GM21381 (cell line): Measurements from ENCODE around the gene FNBP1.

Experiments
- ATAC-seq: cut with Tn5 transposase; IDR thresholded peaks from one replicate; pipeline ENCODE4 v1.9.1; 2021; ENCODE audit warnings: mild to moderate bottlenecking, moderate library complexity; ENCODE audit not compliant: unreplicated experiment

The FNBP1 gene

DNA sequence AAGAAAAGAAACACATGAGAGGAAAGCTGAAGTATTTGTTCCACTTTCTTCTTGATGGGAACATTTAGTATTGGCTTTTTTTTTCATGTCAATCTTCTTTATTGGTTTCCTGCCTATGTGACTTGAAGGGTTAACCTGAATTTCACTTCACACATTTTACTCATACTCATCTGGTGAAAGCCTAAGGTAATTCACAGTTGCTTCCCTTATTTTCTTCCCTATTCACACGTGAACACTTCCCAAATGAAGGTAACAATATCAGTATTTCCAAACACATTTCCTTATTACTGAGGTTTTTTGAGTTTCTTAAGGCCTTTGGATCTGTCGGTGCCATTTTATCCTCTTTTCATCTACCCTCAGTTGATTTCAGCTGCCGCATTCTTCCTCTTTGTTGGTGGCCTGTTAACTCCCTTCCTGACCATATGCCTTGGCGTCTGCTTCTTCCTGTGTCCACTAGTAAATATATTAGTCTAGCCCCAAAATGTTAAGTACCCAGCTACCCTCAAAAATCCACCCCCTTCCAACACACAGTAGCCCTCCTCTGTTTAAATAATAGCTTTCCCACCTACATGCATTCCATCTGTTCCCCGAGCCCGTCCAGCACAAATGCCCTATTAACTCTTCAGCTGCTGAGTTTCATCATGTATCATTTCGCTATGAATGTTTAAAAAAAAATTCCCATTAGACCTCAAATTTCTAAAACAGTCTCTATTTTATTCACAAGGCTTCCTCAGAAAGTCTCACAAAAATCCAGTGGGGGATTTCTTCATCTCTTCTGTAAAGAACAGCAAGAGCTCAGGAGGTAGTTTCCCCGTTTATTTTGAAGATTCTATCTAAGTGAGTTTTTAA, 110.5 kb downstream of the FNBP1 start:
- no peak for ATAC-seq

DNA sequence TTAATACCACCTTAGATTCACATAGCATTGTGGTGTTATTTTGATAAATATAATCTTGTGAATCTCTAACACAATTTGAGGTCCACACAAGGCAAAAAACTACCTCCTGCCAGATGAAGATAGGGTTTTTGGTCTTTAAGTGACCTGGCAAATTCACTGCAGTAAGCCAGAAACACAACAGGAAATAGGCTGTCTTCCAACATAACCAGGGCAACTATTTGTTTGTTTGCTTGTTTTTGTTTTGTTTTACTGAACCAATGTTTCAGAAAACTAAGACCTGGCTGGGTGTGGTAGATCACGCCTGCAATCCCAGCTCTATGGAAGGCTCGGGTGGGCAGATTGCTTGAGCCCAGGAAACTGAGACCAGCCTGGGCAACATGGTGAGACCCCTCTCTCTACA, 112.2 kb downstream of the FNBP1 start:
- no peak for ATAC-seq

DNA sequence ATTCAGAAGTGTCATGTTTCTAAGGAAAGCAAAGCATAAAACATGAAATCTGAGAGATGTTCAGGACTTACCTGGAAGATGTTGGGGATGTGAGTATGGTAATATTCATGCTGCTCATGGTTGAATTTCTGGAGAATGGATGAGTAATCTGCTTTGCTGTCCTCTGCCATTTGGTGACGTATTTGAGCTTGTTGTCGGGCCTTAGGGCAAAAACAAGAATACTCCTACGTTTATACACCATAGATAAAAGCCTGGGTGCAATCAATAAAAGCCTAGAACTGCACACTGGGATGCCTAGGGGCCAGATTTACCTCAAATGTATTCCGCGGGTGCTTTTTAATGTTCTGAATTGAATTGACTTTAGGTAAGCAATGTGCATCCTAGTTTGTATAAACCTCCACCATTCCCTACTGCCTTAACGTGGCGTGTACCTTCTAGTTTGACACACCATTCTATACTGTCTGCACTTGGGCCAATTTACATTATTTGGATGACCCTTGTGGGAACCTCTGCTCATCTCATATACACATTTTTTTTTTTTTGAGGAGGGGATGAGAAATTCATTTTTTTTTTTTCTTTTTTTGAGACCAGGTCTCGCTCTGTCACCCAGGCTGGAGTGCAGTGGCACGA, 113.4 kb downstream of the FNBP1 start:
- no peak for ATAC-seq

DNA sequence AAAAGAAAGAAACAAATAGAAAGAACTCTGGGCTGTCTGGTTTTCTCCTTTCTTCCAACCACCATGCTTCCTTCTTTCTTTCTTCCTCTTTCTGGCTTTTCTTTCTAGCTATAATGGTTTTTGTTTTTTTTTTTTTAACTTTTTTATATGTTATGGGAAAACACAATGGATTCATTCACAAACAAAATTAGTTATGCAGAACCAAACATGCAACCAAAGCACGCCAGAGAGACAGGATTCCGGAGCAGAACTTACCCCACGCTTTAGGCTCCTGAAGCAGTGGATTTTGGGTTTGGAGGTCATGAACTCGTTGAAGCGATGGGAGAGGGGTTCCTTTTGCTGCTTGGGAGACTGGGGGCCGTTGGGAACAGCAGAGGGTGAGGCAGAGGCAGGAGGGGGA, 119.4 kb downstream of the FNBP1 start:
- no peak for ATAC-seq

DNA sequence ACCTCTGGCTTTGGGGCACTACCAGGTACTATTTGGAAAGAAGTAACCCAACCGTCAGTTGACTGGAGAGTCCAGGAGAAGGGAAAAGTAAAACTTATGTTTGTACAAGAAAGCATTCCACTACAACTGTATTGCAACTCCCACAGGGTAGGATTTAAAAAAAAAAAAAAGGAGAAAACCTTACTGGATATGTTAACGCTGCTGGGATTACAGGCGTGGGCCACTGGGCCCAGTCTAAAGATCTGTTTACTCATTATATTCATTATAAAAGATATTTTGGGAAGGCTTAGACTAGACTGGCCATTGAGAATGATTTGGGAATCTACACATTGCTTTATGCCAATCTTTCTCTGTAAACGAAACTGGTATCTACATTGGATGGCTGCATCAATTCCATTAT, 121.1 kb downstream of the FNBP1 start:
- ATAC-seq = no peak

DNA sequence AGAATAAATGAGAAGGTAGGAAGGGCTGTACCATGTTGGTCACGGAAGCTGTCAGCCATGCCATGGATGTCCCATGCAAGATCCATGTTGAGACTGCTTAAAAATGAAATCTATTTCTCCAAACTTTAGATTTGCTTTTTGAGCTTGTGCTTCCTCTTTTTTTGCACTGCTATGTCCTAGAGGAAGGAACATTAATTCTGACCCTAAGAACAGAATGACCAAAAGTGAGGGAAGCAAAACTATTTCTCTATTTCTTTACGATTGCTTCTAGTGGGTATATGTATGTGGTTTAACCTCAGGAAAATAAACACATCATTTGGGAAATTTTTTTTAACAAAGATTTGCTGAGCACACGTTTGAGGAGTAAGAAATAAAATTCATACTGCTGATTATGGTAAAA, 123.1 kb downstream of the FNBP1 start:
- no peak for ATAC-seq

DNA sequence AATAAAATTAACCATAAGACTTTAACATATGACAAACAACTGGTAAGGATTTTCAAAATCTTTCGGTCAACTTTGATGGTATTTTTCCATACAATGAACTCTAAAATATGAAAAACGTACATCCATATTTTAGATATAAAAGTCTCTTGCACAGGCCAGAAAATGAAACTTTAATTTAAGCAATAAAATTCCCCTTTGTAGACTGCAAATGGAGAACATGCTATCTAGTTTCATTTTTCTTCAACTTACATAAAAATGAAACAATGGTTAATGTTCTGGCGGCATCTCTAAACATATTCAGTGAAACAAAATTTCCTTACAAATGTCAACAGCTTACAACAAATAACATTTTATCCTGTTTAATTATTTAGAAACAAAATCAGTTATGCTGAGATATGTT, 123.7 kb downstream of the FNBP1 start:
- ATAC-seq = no peak

DNA sequence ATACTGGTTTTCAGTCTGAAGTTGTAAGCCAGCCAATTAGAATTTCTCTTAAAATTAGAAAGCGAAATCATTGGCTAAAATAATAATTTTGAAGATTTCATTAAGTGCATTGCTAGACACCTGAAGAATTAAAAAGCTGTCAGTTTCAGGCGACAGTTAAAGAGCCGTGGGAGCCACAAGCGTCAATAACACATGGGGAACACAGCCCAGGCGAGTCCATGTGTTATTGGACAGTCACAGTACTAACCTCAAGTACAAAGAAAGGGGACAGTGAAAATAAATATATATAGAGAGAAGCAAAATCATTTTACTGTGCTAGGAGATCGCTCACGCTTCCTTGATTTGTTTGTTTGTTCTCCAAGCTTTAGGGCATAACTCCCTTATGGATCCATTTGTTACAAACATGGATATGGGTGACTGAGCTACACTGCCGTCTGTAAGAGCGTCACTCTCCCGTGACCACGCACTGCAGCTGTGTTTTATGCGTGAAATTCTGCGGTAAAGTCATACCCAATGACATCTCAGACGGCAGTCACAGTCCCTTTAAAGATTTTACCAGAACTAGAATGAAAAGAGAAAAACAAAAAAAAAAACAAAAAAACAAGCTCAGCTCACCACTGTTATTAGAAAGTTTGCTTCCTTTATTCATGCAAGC, 124.6 kb downstream of the FNBP1 start:
- no peak for ATAC-seq

DNA sequence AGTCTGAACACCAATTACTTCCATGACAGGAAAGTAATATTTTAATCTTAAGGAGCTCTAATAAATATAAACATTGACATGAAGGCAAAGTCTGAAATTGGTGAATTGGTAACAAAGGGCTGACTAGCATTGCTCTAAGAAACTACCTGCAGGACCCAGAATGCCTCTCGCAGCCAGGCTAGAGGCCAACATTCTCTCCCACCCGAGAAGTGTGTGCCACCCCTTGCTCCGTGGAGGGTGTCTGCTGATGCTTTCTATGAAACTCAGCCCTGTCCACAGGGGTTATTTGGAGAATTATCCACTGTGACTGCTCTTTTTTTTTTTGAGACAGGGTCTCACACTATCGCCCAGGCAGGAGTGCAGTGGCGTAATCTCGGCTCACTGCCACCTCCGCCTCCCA, 126.3 kb downstream of the FNBP1 start:
- ATAC-seq = no peak

DNA sequence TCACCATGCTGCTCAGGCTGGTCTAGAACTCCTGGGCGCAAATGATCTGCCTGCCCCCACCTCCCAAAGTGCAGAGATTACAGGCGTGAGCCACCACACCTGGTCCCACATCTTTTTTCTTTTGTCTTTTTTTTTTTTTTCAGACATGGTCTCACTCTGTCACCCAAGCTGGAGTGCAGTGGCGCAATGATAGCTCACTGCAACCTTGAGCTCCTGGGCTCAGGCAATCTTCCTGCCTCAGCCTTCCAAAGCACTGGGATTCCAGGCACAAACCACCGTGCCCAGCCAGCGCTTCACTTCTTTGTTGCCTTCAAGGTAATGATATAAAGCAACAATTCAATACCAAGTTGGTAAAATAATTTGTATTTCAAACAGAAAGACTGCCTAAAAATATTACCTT, 128.9 kb downstream of the FNBP1 start:
- ATAC-seq = no peak

DNA sequence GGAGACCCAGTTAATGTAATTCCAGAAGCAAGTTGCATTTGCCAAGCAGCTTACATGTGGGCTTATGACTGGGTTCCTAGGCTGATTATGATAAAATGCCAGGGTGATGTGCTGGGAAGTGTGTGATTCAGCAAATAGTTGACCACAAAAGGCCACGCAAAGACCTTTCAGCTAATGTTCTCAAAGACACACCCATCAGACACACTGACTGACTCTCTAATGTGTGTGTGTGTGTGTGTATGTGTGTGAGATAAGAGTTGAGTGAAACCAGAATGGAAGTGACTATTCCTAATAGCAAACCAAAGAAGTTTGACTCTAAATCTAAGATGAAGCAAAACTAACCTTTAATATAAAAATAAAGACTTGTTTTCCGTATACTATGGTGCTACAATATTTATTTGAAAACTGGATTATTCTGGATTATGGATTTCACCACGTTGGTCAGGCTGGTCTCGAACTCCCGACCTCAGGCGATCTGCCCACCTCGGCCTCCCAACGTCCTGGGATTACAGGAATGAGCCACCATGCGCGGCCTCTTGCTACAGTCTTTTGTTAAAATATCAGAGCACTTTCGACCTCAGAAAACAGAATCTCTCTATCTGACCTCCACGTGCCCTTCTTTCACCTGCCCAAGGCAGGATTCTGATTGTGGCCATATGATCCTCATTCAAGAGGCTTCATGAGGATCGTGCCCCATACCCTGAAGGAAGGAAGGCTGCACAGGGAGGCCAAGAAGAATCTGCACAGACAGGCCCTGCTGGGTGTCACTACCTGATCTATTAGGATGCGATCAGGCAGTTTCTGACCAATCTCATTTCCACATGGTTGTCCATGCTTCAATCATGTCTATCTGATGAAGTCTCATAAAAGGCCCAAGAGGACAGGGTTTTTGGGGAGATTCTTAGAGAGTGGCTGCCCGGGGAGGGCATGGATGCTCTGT, 132.1 kb downstream of the FNBP1 start:
- ATAC-seq = no peak

DNA sequence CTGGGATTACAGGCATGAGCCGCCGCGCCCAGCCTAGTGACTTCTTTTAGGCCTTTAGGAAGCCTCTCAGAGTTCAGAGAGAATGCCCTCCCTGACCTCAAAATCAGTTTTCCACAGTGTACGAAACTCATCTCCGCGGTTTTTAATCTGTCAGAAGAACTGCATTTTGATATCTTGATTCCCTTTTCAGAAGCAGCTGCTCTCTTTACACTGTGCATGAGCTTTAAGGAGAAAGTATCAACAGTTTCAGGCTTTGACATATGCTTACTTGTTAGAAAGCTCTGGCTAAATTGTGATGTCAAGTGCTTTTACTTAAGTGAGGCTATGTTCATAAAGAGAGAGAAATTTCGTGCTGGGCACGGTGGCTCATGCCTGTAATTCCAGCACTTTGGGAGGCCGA, 133.1 kb downstream of the FNBP1 start:
- ATAC-seq = no peak

DNA sequence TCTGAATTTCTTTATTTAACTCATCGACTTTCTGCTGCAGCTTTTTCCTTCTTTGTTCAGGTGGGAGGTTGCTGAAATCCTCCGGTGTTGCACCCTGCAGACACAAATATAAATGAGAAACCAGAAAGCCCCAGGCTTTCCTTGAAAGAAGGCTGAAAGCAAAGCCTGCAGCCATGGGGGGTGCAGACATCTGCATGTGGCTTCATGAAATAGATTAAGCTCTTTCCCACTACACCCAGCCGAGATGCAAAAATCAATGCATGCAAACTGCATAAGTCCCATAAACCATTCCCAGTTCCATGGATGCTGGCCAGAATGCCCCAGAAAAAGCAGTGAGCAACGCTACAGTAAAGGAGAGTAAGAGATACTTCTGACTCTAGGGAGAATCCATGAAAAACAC, 134.1 kb downstream of the FNBP1 start:
- no peak for ATAC-seq

DNA sequence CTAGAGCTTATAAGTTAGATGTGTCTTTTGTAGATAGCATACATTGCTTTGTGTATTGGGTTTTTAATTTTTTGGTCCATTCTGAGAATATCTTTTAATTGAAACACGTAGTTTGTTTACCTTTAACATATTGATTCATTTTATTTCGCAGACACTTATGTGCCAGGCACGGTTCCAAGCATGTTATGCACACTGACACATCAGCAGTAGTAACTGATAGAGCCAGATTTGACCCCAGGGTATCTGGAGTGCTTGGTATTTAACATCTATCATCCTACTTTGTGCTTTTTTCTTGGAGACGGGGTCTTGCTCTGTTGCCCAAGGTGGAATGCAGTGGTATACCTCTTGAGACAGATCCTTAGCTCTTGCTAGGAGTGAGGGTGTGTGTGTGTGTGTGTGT, 135.8 kb downstream of the FNBP1 start:
- ATAC-seq = no peak

DNA sequence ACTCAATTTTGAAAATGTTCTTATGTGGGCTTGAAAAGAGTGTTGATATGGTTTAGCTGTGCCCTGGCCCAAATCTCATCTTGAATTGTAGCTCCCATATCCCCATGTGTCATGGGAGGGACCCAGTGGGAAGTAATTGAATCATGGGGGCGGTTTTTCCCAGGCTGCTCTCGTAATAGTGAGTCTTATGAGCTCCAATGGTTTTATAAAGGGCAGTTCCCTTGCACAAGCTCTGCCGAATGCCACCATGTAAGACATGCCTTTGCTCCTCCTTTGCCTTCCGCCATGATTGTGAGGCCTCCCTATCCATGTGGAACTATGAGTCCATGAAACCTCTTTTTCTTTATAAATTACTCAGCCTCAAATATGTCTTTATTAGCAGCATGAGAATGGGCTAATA, 136.7 kb downstream of the FNBP1 start:
- ATAC-seq = no peak

DNA sequence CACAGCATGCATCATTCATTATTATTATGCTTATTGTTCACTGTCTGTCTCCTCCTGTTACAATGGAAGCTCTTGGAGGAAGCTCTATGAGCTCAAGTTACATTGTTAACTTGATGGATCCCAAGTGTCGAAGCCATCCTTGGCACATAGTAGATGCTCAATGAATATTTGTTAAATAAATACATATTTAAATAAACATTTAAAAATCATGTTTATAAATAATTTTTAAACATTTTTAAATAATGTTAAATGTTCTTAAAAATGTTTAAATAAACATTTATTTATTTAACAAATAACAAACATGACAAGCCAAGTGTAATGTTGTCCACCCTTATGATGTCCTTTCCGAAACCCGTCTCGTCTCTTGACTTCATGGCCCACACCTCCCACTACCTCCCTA, 138.3 kb downstream of the FNBP1 start:
- ATAC-seq = no peak

DNA sequence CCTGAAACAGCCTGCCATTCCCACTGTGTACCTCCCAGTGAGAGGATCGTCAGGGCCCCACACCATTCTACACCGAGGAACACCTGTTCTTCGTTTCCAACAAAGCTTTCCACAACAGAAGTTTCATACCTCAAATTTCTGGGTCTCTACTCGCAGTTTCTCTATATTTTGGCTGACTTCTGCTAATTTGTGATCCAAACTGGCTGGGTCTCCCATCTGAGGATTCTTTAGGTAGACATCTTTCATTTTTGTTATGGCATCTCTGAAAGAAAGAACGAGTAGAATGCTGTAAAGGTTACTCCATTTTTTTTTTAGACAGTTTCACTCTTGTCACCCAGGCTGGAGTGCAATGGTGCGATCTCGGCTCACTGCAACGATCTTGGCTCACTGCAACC, 140.3 kb downstream of the FNBP1 start:
- ATAC-seq = no peak

DNA sequence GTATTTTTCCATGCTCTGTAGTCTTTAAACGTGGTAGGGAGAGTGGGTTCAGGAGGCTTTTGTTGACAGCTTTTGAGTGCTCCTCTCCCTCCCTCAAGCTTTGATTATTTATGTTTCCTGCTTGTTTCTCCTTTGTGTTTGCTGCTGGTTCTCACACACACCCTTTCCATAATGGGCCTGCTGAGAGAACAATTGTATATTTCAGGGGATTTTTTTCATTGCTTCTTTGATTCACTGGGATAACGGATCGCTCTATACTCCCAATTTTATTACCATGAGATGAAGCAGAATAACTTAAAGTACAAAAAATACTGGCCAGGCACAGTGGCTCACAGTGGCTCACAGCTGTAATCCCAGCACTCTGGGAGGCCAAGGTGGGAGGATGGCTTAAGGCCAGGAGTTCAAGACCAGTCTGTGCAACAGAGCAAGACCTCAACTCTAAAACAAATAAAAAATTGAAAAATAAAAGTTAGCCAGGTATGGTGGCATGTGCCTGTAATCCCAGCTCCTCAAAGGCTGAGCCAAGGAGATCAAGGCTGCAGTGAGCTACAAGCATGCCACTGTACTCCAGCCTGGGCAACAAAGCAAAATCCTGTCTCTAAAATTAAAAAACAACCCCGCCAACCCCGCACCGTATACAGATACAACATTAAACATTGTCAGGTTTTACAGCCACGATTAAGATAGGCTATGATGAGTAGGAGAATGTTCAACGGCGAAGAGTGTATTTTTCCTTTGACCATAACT, 140.8 kb downstream of the FNBP1 start:
- ATAC-seq = no peak

DNA sequence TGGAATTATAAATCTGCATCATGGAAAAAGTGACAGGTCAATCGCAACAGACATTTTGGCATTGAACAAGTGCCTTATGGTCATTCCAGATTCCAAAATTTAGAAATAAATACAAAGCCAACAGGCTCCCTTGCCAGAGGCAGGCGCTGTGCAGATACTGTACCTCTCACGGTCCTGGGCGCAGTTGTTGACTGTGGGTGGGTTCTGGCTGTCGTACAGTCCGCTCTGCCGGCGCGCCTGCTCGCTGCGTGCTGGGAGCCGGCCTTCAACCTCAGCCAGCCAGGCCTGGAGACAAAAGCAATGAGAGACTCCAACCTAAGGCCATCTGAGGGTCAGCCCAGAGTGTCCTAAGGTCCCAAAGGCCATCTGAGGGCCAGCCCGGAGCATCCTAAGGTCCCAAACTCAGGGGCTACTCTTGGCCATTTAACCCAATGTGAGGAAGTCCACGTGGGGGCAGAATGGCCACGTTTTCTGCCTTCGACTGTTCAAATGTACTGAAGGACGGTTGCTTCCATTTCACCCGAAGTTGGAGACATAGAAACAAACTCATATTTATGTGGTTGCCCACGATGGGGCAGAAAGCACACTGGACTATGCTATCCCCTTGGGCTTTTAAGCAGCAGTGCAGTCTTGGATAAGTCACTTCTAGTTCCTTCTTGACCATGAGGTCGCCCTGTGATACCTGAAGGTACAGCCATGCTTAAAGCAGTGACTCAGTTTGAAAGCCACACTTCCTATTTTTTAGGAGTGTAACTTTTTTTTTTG, 142.5 kb downstream of the FNBP1 start:
- peak; percentile 85 for ATAC-seq

DNA sequence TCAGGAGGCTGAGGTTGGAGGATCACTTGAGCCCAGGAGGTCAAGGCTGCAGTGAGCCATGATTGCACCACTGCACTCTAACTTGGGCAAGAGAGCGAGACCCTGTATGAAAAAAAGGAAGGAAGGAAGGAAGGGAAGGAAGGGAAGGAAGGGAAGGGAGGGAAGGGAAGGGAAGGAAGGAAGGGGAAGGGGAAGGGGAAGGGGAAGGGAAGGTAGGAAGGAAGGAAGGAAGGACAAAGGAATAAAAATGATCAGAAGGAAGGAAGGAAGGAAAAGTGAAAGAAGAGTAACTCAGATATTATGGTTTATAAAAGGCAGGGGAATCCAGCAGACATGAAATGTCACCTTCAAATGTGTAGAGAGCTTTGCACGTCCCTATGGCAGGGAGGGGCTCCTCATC, 143.4 kb downstream of the FNBP1 start:
- no peak for ATAC-seq
